HL-60 (cell line): Measurements from ENCODE around the gene CRIM1.

Experiments used
- DNase-seq, 2 experiments: peaks; one replicate each; pipeline ENCODE4 v3.0.0-alpha.2; 2010 to 2020; ENCODE audit warnings: low read depth in 1 of 2, low spot score in 1 of 2
- H3K27ac ChIP-seq: fragments of 250-450 bp; sonication (Bioruptor Pico); replicated peaks from 2 replicates; pipeline ENCODE4 v1.5.1; 2020; ENCODE audit warnings: mild to moderate bottlenecking, moderate library complexity
- H3K27me3 ChIP-seq: fragments of 250-450 bp; sonication (Bioruptor Pico); 2 replicates; pipeline ENCODE4 v1.5.1; 2021; ENCODE audit warnings: mild to moderate bottlenecking, moderate library complexity; ENCODE audit not compliant: insufficient read depth, poor library complexity, severe bottlenecking
- H3K4me3 ChIP-seq: replicated peaks from 2 replicates; pipeline ENCODE4 v1.5.1; 2011; ENCODE audit warnings: mild to moderate bottlenecking, control low read depth, low read length; ENCODE audit not compliant: insufficient read depth
- GABPA ChIP-seq: IDR thresholded peaks from 2 replicates; pipeline ENCODE4 v1.6.1; 2012; ENCODE audit warnings: low read depth
- POLR2AphosphoS5 ChIP-seq: IDR thresholded peaks from 2 replicates; pipeline ENCODE4 v1.6.1; 2012; ENCODE audit warnings: low read depth
- SPI1 ChIP-seq: IDR thresholded peaks from 2 replicates; pipeline ENCODE4 v1.6.1; 2012; ENCODE audit warnings: low read depth, mild to moderate bottlenecking, borderline replicate concordance
- TF ChIP-seq, protein P1 (sequence below): IDR thresholded peaks from 2 replicates; pipeline ENCODE4 v1.6.1; 2012; ENCODE audit warnings: low read depth; ENCODE audit not compliant: insufficient replicate concordance
- TF ChIP-seq, protein P2 (sequence below): IDR thresholded peaks from one replicate; pipeline ENCODE4 v1.5.1; 2011; ENCODE audit warnings: low read length, control low read depth, inconsistent platforms; ENCODE audit not compliant: insufficient read depth

The CRIM1 gene

DNA sequence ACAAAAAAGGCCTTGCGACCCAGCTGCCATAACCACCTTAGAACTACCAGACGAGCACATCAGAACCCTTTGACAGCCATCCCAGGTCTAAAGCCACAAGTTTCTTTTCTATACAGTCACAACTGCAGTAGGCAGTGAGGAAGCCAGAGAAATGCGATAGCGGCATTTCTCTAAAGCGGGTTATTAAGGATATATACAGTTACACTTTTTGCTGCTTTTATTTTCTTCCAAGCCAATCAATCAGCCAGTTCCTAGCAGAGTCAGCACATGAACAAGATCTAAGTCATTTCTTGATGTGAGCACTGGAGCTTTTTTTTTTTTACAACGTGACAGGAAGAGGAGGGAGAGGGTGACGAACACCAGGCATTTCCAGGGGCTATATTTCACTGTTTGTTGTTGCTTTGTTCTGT, 193.6 kb downstream of the CRIM1 start:
- Histone ChIP-seq H3K4me3 (no peak overlapping the region), H3K27ac (no peak overlapping the region), H3K27me3 (no peaks in the 10 kb centered on the region)
- no peak for DNase-seq
- TF ChIP-seq POLR2AphosphoS5 (no peak), GABPA (no peak), SPI1 (no peak)
- TF ChIP-seq, protein P1, sequence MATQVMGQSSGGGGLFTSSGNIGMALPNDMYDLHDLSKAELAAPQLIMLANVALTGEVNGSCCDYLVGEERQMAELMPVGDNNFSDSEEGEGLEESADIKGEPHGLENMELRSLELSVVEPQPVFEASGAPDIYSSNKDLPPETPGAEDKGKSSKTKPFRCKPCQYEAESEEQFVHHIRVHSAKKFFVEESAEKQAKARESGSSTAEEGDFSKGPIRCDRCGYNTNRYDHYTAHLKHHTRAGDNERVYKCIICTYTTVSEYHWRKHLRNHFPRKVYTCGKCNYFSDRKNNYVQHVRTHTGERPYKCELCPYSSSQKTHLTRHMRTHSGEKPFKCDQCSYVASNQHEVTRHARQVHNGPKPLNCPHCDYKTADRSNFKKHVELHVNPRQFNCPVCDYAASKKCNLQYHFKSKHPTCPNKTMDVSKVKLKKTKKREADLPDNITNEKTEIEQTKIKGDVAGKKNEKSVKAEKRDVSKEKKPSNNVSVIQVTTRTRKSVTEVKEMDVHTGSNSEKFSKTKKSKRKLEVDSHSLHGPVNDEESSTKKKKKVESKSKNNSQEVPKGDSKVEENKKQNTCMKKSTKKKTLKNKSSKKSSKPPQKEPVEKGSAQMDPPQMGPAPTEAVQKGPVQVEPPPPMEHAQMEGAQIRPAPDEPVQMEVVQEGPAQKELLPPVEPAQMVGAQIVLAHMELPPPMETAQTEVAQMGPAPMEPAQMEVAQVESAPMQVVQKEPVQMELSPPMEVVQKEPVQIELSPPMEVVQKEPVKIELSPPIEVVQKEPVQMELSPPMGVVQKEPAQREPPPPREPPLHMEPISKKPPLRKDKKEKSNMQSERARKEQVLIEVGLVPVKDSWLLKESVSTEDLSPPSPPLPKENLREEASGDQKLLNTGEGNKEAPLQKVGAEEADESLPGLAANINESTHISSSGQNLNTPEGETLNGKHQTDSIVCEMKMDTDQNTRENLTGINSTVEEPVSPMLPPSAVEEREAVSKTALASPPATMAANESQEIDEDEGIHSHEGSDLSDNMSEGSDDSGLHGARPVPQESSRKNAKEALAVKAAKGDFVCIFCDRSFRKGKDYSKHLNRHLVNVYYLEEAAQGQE = no peak
- TF ChIP-seq, protein P2, sequence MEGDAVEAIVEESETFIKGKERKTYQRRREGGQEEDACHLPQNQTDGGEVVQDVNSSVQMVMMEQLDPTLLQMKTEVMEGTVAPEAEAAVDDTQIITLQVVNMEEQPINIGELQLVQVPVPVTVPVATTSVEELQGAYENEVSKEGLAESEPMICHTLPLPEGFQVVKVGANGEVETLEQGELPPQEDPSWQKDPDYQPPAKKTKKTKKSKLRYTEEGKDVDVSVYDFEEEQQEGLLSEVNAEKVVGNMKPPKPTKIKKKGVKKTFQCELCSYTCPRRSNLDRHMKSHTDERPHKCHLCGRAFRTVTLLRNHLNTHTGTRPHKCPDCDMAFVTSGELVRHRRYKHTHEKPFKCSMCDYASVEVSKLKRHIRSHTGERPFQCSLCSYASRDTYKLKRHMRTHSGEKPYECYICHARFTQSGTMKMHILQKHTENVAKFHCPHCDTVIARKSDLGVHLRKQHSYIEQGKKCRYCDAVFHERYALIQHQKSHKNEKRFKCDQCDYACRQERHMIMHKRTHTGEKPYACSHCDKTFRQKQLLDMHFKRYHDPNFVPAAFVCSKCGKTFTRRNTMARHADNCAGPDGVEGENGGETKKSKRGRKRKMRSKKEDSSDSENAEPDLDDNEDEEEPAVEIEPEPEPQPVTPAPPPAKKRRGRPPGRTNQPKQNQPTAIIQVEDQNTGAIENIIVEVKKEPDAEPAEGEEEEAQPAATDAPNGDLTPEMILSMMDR = no peak

DNA sequence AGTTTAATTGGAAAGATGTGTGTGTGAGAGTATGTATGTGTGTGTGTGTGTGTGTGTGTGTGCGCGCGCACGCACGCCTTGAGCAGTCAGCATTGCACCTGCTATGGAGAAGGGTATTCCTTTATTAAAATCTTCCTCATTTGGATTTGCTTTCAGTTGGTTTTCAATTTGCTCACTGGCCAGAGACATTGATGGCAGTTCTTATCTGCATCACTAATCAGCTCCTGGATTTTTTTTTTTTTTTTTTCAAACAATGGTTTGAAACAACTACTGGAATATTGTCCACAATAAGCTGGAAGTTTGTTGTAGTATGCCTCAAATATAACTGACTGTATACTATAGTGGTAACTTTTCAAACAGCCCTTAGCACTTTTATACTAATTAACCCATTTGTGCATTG, 194.4 kb downstream of the CRIM1 start:
- TF ChIP-seq, protein P2 = no peak
- no peak for TF ChIP-seq GABPA
- TF ChIP-seq POLR2AphosphoS5 = no peak
- TF ChIP-seq, protein P1 = no peak
- TF ChIP-seq SPI1 = no peak
- DNase-seq = no peak
- Histone ChIP-seq H3K27ac (no peak overlapping the region), H3K27me3 (no peaks in the 10 kb centered on the region), H3K4me3 (no peak overlapping the region)

DNA sequence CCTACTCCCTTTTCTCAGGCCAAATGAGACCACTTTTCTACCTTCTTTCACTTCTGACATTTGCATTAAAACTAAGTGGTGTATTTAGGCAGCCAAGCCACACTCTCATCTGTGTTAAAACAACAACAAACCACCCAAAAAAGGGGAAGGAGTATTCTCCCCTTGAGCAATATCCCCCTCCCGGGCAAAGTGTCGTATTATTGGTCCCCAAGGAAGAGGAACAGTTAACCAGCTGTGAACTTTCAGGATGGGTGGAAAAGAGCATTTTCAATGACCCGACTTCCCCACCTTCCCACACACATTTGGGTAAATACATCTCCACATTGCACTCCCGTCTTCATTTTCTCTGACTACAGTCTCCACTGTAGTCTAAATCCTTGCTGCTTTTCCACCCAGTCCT, 198.1 kb downstream of the CRIM1 start:
- Histone ChIP-seq H3K4me3 (no peak overlapping the region), H3K27ac (0 out of 2 replicates have a peak overlapping the region, but pooled peaks have one; percentile 5), H3K27me3 (no peaks in the 10 kb centered on the region)
- DNase-seq = peak in 1 of 2 experiments; percentile 85
- TF ChIP-seq, protein P1 = no peak
- TF ChIP-seq, protein P2 = no peak
- TF ChIP-seq GABPA = peak; percentile 50; the same call in 1 of the 2 replicates
- TF ChIP-seq POLR2AphosphoS5 = peak; percentile 70
- peak; percentile 81 for TF ChIP-seq SPI1
